Gastrocnemius medialis (tissue), 4 donors: Measurements from ENCODE around the gene EIF3K. TPM values are rescaled to one million over a fixed set of nuclear protein-coding genes. Genes with fewer than 3 reads are reported as not detected.
A peak's percentile ranks its signal among the peaks of the same experiment; 100 is the strongest.

Source experiments
- ATAC-seq, 2 donors: fragments of 150-250 bp; one replicate each; pipeline ENCODE4 v1.9.1; 2016
- DNase-seq, 2 donors: peaks; one replicate each; pipeline ENCODE4 v3.0.0-alpha.2; 2019
- H3K27ac ChIP-seq, 4 donors: fragments of 200-600 bp; sonication (generic); 1 replicate in 1 of 4; 2 replicates in 3 of 4; pipeline ENCODE4 v1.5.1; 2016 to 2018; ENCODE audit warnings: mild to moderate bottlenecking in 2 of 4, moderate library complexity in 1 of 4
- H3K27me3 ChIP-seq, 3 donors: fragments of 200-600 bp; sonication (generic) in 2 of 3; 1 replicate in 1 of 3; 2 replicates in 2 of 3; pipeline versions ENCODE4 v1.5.1 to v1.6.0; 2016 to 2019; ENCODE audit warnings: mild to moderate bottlenecking in 1 of 3, moderate library complexity in 1 of 3
- H3K36me3 ChIP-seq, 2 donors: fragments of 200-600 bp; sonication (generic) in 1 of 2; one replicate each; pipeline ENCODE4 v1.5.1; 2017 to 2018
- H3K4me1 ChIP-seq, 2 donors: fragments of 200-600 bp; sonication (generic) in 1 of 2; one replicate each; pipeline ENCODE4 v1.5.1; 2016 to 2017; ENCODE audit warnings: mild to moderate bottlenecking in 2 of 2
- H3K4me3 ChIP-seq, 4 donors: fragments of 200-600 bp; sonication (generic) in 3 of 4; 1 replicate in 1 of 4; 2 replicates in 3 of 4; pipeline ENCODE4 v1.5.1; 2016 to 2019; ENCODE audit warnings: mild to moderate bottlenecking in 2 of 4
- H3K9me3 ChIP-seq, 3 donors: fragments of 200-600 bp; sonication (generic) in 2 of 3; 1 replicate in 1 of 3; 2 replicates in 2 of 3; pipeline ENCODE4 v1.5.1; 2016 to 2019
- CTCF ChIP-seq, 5 experiments: fragments of 450-650 bp in 3 of 5; fragments of 200-600 bp in 2 of 5; sonication (generic) in 2 of 5; IDR thresholded peaks in 4 of 5; conservative IDR thresholded peaks in 1 of 5; 1 replicate in 4 of 5; 2 replicates in 1 of 5; pipeline ENCODE4 v1.5.1; 2016 to 2019; ENCODE audit warnings: antibody characterized with exemption in 5 of 5, mild to moderate bottlenecking in 3 of 5, moderate library complexity in 3 of 5
- POLR2A ChIP-seq, 2 donors: fragments of 450-650 bp; IDR thresholded peaks; one replicate each; pipeline ENCODE4 v1.6.1; 2017; ENCODE audit warnings: antibody characterized with exemption in 2 of 2, mild to moderate bottlenecking in 2 of 2, moderate library complexity in 2 of 2
- in situ Hi-C, 4 donors: fragments of 200-750 bp; cut with MboI; loops; one replicate each; pipeline versions ENCODE4 v1.15.0 to v1.8.0; 2017; ENCODE audit warnings: low sequenced_read_pairs in 4 of 4
- intact Hi-C: fragments of 100-400 bp; cut with DNase I; formaldehyde crosslinking; loops from one replicate; pipeline ENCODE4 v1.15.1; 2023; ENCODE audit warnings: low total_unique reads
- total RNA-seq, 4 donors: library from RNA; depleted of rRNA; stranded (reverse); fragments of >200 nt; gene quantifications; one replicate each; pipeline versions ENCODE4 v1.1.0 to v1.2.3, GENCODE V29; 2016

EIF3K gene
- total RNA-seq, 4 donors from 2014 or later, result 619 to 975 (median 681) TPM

GRCh38 chr19:38580080-38580479, 38.9 kb upstream of the EIF3K start:
- Histone ChIP-seq H3K27me3 (no peaks in the 10 kb centered on the region), H3K36me3 (peaks cover 0 to 90% of the 10 kb centered on the region in 2 donors), H3K4me1 (no peaks in the 10 kb centered on the region), H3K27ac (peak overlapping the region in 2 of 4 donors; percentile 2 to 65), H3K4me3 (no peak overlapping the region), H3K9me3 (no peaks in the 10 kb centered on the region)
- in situ Hi-C loops (no loop called here), intact Hi-C loops (no loop called here)
- DNase-seq (no peak), ATAC-seq (no peak)
- no peak for TF ChIP-seq CTCF (IDR thresholded peaks at IDR 0.05 in 4 of 5, conservative IDR thresholded peaks at IDR 0.05 in 1 of 5)
- TF ChIP-seq POLR2A (IDR thresholded peaks at IDR 0.05), result no peak

- in situ Hi-C loops (no loop called here), intact Hi-C loops (no loop called here)
- H3K4me3 ChIP-seq, result no peak overlapping the region
- DNase-seq (no peak), ATAC-seq (no peak)
- peaks cover 0 to 89% of the 10 kb centered on the region in 2 donors for H3K36me3 ChIP-seq
- H3K4me1 ChIP-seq, result no peaks in the 10 kb centered on the region
- no peaks in the 10 kb centered on the region for H3K27me3 ChIP-seq
- H3K27ac ChIP-seq, result no peak overlapping the region
- TF ChIP-seq CTCF (IDR thresholded peaks at IDR 0.05 in 4 of 5, conservative IDR thresholded peaks at IDR 0.05 in 1 of 5) (no peak), POLR2A (IDR thresholded peaks at IDR 0.05) (no peak)
- H3K9me3 ChIP-seq, result no peaks in the 10 kb centered on the region
Observed at GRCh38 chr19:38583219-38583984, 35.6 kb upstream of the EIF3K start.

GRCh38 chr19:38583985-38584305, 35.0 kb upstream of the EIF3K start:
- Histone ChIP-seq H3K27me3 (no peaks in the 10 kb centered on the region), H3K9me3 (no peaks in the 10 kb centered on the region), H3K4me3 (no peak overlapping the region), H3K36me3 (peaks cover 0 to 89% of the 10 kb centered on the region in 2 donors), H3K27ac (no peak overlapping the region), H3K4me1 (no peaks in the 10 kb centered on the region)
- in situ Hi-C loops, result no loop called here
- TF ChIP-seq POLR2A (IDR thresholded peaks at IDR 0.05), result no peak
- no peak for TF ChIP-seq CTCF (IDR thresholded peaks at IDR 0.05 in 4 of 5, conservative IDR thresholded peaks at IDR 0.05 in 1 of 5)
- ATAC-seq, result no peak
- no peak for DNase-seq
- intact Hi-C loops, result no loop called here

GRCh38 chr19:38587562-38587961, 31.4 kb upstream of the EIF3K start:
- TF ChIP-seq POLR2A (IDR thresholded peaks at IDR 0.05), result no peak
- no peak for TF ChIP-seq CTCF (IDR thresholded peaks at IDR 0.05 in 4 of 5, conservative IDR thresholded peaks at IDR 0.05 in 1 of 5)
- H3K36me3 ChIP-seq, result peaks cover 0 to 82% of the 10 kb centered on the region in 2 donors
- no peaks in the 10 kb centered on the region for H3K4me1 ChIP-seq
- in situ Hi-C loops (no loop called here), intact Hi-C loops (no loop called here)
- ATAC-seq (no peak), DNase-seq (no peak)
- no peaks in the 10 kb centered on the region for H3K9me3 ChIP-seq
- no peak overlapping the region for H3K4me3 ChIP-seq
- no peak overlapping the region for H3K27ac ChIP-seq
- H3K27me3 ChIP-seq, result no peaks in the 10 kb centered on the region

GRCh38 chr19:38588041-38588440, 30.9 kb upstream of the EIF3K start:
- no peak for ATAC-seq
- no peak overlapping the region for H3K4me3 ChIP-seq
- in situ Hi-C loops, result no loop called here
- no peaks in the 10 kb centered on the region for H3K27me3 ChIP-seq
- no peak for DNase-seq
- intact Hi-C loops, result no loop called here
- H3K9me3 ChIP-seq, result no peaks in the 10 kb centered on the region
- no peak overlapping the region for H3K27ac ChIP-seq
- TF ChIP-seq CTCF (IDR thresholded peaks at IDR 0.05 in 4 of 5, conservative IDR thresholded peaks at IDR 0.05 in 1 of 5), result no peak
- TF ChIP-seq POLR2A (IDR thresholded peaks at IDR 0.05), result no peak
- no peaks in the 10 kb centered on the region for H3K4me1 ChIP-seq
- peaks cover 0 to 77% of the 10 kb centered on the region in 2 donors for H3K36me3 ChIP-seq
